ENCODE measurements around the gene TWF2. TPM values are rescaled to one million over a fixed set of nuclear protein-coding genes. Genes with fewer than 3 reads are reported as not detected.
A peak's percentile ranks its signal among the peaks of the same experiment; 100 is the strongest.

TWF2 gene
- total RNA-seq, 4 donors from 2014 or later = 33.2 to 46.2 (median 42.6) TPM

DNA sequence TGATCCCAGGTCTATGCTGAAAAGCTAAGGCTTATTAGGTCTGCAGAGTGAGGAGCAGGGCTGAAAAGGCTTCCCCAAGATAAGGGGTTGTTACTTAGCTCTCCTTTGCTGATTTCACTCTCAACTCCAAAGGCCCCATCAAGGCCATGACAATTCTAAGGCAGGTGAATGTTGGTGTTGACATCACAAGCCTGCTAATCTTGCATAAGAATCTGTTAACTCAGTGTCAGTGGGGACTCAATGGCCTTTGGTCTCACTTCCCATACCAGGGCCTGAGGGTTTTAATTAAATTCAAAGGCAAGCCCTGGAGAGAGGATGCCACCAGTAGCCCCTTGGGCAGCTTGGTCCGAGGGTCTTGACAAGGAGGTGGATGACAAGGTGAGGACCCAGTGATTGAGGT lies 50.4 kb downstream of the TWF2 start:
- H3K4me1 ChIP-seq = peaks cover 22% of the 10 kb centered on the region
- no peaks in the 10 kb centered on the region for H3K36me3 ChIP-seq
- H3K27ac ChIP-seq = no peak overlapping the region
- TF ChIP-seq POLR2AphosphoS5 (IDR thresholded peaks at IDR 0.05) (no peak), EP300 (IDR thresholded peaks at IDR 0.05) (no peak), POLR2A (IDR thresholded peaks at IDR 0.05) (no peak)
- TF ChIP-seq, protein P1, sequence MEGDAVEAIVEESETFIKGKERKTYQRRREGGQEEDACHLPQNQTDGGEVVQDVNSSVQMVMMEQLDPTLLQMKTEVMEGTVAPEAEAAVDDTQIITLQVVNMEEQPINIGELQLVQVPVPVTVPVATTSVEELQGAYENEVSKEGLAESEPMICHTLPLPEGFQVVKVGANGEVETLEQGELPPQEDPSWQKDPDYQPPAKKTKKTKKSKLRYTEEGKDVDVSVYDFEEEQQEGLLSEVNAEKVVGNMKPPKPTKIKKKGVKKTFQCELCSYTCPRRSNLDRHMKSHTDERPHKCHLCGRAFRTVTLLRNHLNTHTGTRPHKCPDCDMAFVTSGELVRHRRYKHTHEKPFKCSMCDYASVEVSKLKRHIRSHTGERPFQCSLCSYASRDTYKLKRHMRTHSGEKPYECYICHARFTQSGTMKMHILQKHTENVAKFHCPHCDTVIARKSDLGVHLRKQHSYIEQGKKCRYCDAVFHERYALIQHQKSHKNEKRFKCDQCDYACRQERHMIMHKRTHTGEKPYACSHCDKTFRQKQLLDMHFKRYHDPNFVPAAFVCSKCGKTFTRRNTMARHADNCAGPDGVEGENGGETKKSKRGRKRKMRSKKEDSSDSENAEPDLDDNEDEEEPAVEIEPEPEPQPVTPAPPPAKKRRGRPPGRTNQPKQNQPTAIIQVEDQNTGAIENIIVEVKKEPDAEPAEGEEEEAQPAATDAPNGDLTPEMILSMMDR (IDR thresholded peaks at IDR 0.05) = no peak
- no peaks in the 10 kb centered on the region for H3K9me3 ChIP-seq
- peak in 1 of 2 donors; percentile 10 for DNase-seq (ENCODE audit: low spot score in 2 of 2)
- no peaks in the 10 kb centered on the region for H3K27me3 ChIP-seq
- 88% methylated on average over 1 of the region's 1 CpG for WGBS
- H3K4me3 ChIP-seq = no peak overlapping the region

DNA sequence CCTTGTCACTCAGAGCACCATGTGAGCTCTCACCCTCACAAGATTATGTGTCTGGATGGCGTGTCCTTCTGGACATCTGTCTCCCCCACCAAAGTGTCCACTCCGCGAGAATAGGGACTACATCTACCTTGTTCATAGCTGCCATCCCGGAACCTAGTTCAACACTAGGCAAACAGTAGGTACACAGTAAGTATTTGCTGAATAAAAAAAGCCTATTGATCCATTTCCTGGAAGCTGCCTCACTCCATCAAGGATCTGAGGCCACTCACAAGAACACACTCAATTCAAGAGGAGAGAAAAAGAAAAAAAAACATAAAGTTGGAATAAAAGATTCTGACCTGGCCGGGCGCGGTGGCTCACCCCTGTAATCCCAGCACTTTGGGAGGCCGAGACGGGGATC lies 52.2 kb downstream of the TWF2 start:
- Histone ChIP-seq H3K4me3 (no peak overlapping the region), H3K27ac (no peak overlapping the region), H3K4me1 (peaks cover 22% of the 10 kb centered on the region), H3K36me3 (no peaks in the 10 kb centered on the region), H3K9me3 (no peaks in the 10 kb centered on the region), H3K27me3 (no peaks in the 10 kb centered on the region)
- 93% methylated on average over 9 of the region's 9 CpGs for WGBS
- no peak for TF ChIP-seq POLR2AphosphoS5 (IDR thresholded peaks at IDR 0.05)
- TF ChIP-seq EP300 (IDR thresholded peaks at IDR 0.05) = no peak
- DNase-seq (ENCODE audit: low spot score in 2 of 2) = no peak

GRCh38 chr3:52185837-52186236 lies 53.1 kb downstream of the TWF2 start:
- Histone ChIP-seq H3K27ac (no peak overlapping the region), H3K27me3 (no peaks in the 10 kb centered on the region), H3K4me3 (no peak overlapping the region), H3K36me3 (no peaks in the 10 kb centered on the region), H3K9me3 (no peaks in the 10 kb centered on the region), H3K4me1 (peaks cover 15% of the 10 kb centered on the region)
- TF ChIP-seq, protein P1 (IDR thresholded peaks at IDR 0.05) = no peak
- TF ChIP-seq POLR2AphosphoS5 (IDR thresholded peaks at IDR 0.05) (no peak), POLR2A (IDR thresholded peaks at IDR 0.05) (no peak), EP300 (IDR thresholded peaks at IDR 0.05) (no peak)
- 81% methylated on average over 2 of the region's 3 CpGs for WGBS
- DNase-seq (ENCODE audit: low spot score in 2 of 2) = peak in 1 of 2 donors; percentile 21

DNA sequence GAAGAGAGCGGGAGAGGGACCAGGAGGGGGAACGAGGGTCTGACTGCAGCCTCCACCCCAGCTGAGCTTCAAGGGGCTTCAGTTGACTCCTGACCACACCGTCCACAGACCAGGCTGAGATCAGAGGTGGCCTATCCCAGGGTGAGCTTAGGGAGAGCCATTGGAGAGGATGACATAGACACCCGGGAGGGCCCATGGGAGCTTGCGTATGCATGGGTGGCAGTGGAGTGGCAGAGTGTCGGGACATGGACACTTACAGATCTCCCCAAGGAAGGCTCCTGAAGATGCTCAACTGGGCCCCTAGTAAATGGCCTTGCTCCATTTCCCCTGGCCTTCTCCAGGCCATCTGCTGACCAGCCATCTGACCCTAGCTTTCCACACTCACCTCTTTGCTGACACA lies 53.6 kb downstream of the TWF2 start:
- WGBS = 85% methylated on average over 4 of the region's 6 CpGs

GRCh38 chr3:52184690-52185089 lies 54.3 kb downstream of the TWF2 start:
- TF ChIP-seq POLR2A (IDR thresholded peaks at IDR 0.05) = no peak
- TF ChIP-seq POLR2AphosphoS5 (IDR thresholded peaks at IDR 0.05) = no peak
- TF ChIP-seq, protein P1 (IDR thresholded peaks at IDR 0.05) = no peak
- no peak for TF ChIP-seq EP300 (IDR thresholded peaks at IDR 0.05)
- Histone ChIP-seq H3K4me1 (peaks cover 4% of the 10 kb centered on the region), H3K9me3 (no peaks in the 10 kb centered on the region), H3K36me3 (no peaks in the 10 kb centered on the region), H3K27ac (no peak overlapping the region), H3K4me3 (no peak overlapping the region), H3K27me3 (no peaks in the 10 kb centered on the region)
- WGBS = 98% methylated on average over 8 of the region's 8 CpGs
- peak in 1 of 2 donors; percentile 39 for DNase-seq (ENCODE audit: low spot score in 2 of 2)

More for the DNA sequence above, 53.6 kb downstream of the TWF2 start:
- Histone ChIP-seq H3K36me3 (no peaks in the 10 kb centered on the region), H3K27me3 (no peaks in the 10 kb centered on the region), H3K9me3 (no peaks in the 10 kb centered on the region), H3K4me1 (peaks cover 10% of the 10 kb centered on the region), H3K4me3 (no peak overlapping the region), H3K27ac (no peak overlapping the region)
- peak in 1 of 2 donors; percentile 55 for DNase-seq (ENCODE audit: low spot score in 2 of 2)
- TF ChIP-seq POLR2A (IDR thresholded peaks at IDR 0.05) (no peak), EP300 (IDR thresholded peaks at IDR 0.05) (no peak), POLR2AphosphoS5 (IDR thresholded peaks at IDR 0.05) (no peak)

- no peaks in the 10 kb centered on the region for H3K9me3 ChIP-seq
- no peaks in the 10 kb centered on the region for H3K36me3 ChIP-seq
- no peaks in the 10 kb centered on the region for H3K4me1 ChIP-seq
- H3K4me3 ChIP-seq = no peak overlapping the region
- no peaks in the 10 kb centered on the region for H3K27me3 ChIP-seq
- TF ChIP-seq POLR2A (IDR thresholded peaks at IDR 0.05) (no peak), EP300 (IDR thresholded peaks at IDR 0.05) (no peak), POLR2AphosphoS5 (IDR thresholded peaks at IDR 0.05) (no peak)
- TF ChIP-seq, protein P1 (IDR thresholded peaks at IDR 0.05) = no peak
- H3K27ac ChIP-seq = no peak overlapping the region
- WGBS = 80% methylated on average over 7 of the region's 7 CpGs
- peak in 1 of 2 donors; percentile 29 for DNase-seq (ENCODE audit: low spot score in 2 of 2)
These were observed 55.0 kb downstream of the TWF2 start for GRCh38 chr3:52183786-52184445.

All from suprapubic skin (tissue), 4 donors.